GM23338 (cell line): ENCODE data around the gene ERCC3.
"Not testable (repeated sequence)": the region's sequence is repeated elsewhere in the genome, so short reads cannot be mapped to it uniquely, and the experiment has no call there.

ENCODE experiments used
- CREB1 ChIP-seq: fragments of 250-450 bp; sonication (Bioruptor Pico); IDR thresholded peaks from 2 replicates; pipeline ENCODE4 v1.5.0; 2020; ENCODE audit warnings: low read depth, mild to moderate bottlenecking, moderate library complexity
- CTCF ChIP-seq, 2 experiments: fragments of 200-600 bp in 1 of 2; sonication (generic) in 1 of 2; conservative IDR thresholded peaks; 2 replicates each; pipeline versions ENCODE4 v1.5.1 to v1.6.1; 2016 to 2017; ENCODE audit warnings: antibody characterized with exemption in 2 of 2, low read depth in 2 of 2, mild to moderate bottlenecking in 2 of 2, moderate library complexity in 1 of 2
- ETS1 ChIP-seq: IDR thresholded peaks from 2 replicates; pipeline ENCODE4 v1.6.1; 2016; ENCODE audit warnings: antibody characterized with exemption
- EZH2 ChIP-seq: fragments of 200-600 bp; sonication (generic); IDR thresholded peaks from one replicate; pipeline ENCODE4 v1.8.0; 2017; ENCODE audit warnings: antibody characterized with exemption, mild to moderate bottlenecking, low read depth; ENCODE audit not compliant: unreplicated experiment
- EZH2phosphoT487 ChIP-seq: fragments of 200-600 bp; sonication (generic); IDR thresholded peaks from one replicate; pipeline ENCODE4 v1.8.1; 2018; ENCODE audit warnings: antibody characterized with exemption; ENCODE audit not compliant: unreplicated experiment
- JUNB ChIP-seq: IDR thresholded peaks from one replicate; pipeline ENCODE4 v1.6.1; 2016; ENCODE audit warnings: antibody characterized with exemption; ENCODE audit not compliant: unreplicated experiment
- NANOG ChIP-seq: IDR thresholded peaks from 2 replicates; pipeline ENCODE4 v1.6.1; 2016; ENCODE audit warnings: antibody characterized with exemption, borderline replicate concordance
- POLR2AphosphoS5 ChIP-seq: IDR thresholded peaks from 2 replicates; pipeline ENCODE4 v1.6.1; 2016; ENCODE audit warnings: antibody characterized with exemption, low read depth
- REST ChIP-seq: IDR thresholded peaks from one replicate; pipeline ENCODE4 v1.6.1; 2018; ENCODE audit warnings: antibody characterized with exemption; ENCODE audit not compliant: unreplicated experiment
- STAT1 ChIP-seq: IDR thresholded peaks from one replicate; pipeline ENCODE4 v1.6.1; 2016; ENCODE audit warnings: antibody characterized with exemption; ENCODE audit not compliant: unreplicated experiment
- ZNF114 ChIP-seq: fragments of 250-450 bp; sonication (Bioruptor Pico); IDR thresholded peaks from 2 replicates; pipeline ENCODE4 v1.5.0; 2020; ENCODE audit warnings: mild to moderate bottlenecking, moderate library complexity
- ZNF331 ChIP-seq: fragments of 250-450 bp; sonication (Bioruptor Pico); IDR thresholded peaks from 2 replicates; pipeline ENCODE4 v1.5.0; 2020; ENCODE audit warnings: low read depth, mild to moderate bottlenecking, moderate library complexity
- ZNF462 ChIP-seq: fragments of 250-450 bp; sonication (Bioruptor Pico); IDR thresholded peaks from 2 replicates; pipeline ENCODE4 v1.5.0; 2020; ENCODE audit warnings: mild to moderate bottlenecking, moderate library complexity

- not testable (repeated sequence) for TF ChIP-seq ETS1; CTCF (conservative IDR thresholded peaks at IDR 0.05; ENCODE audit: low read depth in 2 of 2); JUNB; EZH2phosphoT487; CREB1 (CRISPR knock-in tag); POLR2AphosphoS5; EZH2; REST; STAT1; ZNF331 (CRISPR knock-in tag); ZNF462 (CRISPR knock-in tag); NANOG; ZNF114 (CRISPR knock-in tag)
Observed at GRCh38 chr2:127241184-127241583, 52.8 kb downstream of the ERCC3 start.
